AG10803 (cell line): ENCODE results near the gene TPD52L2.
A peak's percentile ranks its signal among the peaks of the same experiment; 100 is the strongest.
"Not testable (repeated sequence)": the region's sequence is repeated elsewhere in the genome, so short reads cannot be mapped to it uniquely, and the experiment has no call there.

Experiments
- DNase-seq: peaks from one replicate; pipeline ENCODE4 v3.0.0; 2010; ENCODE audit warnings: low read depth
- H3K4me3 ChIP-seq: 2 replicates; pipeline ENCODE4 v1.5.1; 2011; ENCODE audit warnings: mild to moderate bottlenecking, low read length, control low read depth
- CTCF ChIP-seq: conservative IDR thresholded peaks from 2 replicates; pipeline ENCODE4 v1.5.1; 2011; ENCODE audit warnings: mild to moderate bottlenecking, low read length, control low read depth, inconsistent platforms

Gene TPD52L2

GRCh38 chr20:63861981-63862901, 2.8 kb upstream of the TPD52L2 start:
- H3K4me3 ChIP-seq = no peak overlapping the region
- DNase-seq = no peak
- no peak for TF ChIP-seq CTCF

GRCh38 chr20:63863021-63863797, 1.9 kb upstream of the TPD52L2 start:
- peak overlapping the region; percentile 91 for H3K4me3 ChIP-seq
- DNase-seq = no peak
- no peak for TF ChIP-seq CTCF

GRCh38 chr20:63863798-63864544, 1.1 kb upstream of the TPD52L2 start:
- peak; percentile 76 for DNase-seq
- peak; percentile 64 for TF ChIP-seq CTCF
- peak overlapping the region; percentile 91 for H3K4me3 ChIP-seq

- no peak for TF ChIP-seq CTCF
- no peak for DNase-seq
- H3K4me3 ChIP-seq = peak overlapping the region; percentile 91
Measured at GRCh38 chr20:63864545-63864977, 509 bp upstream of the TPD52L2 start.

GRCh38 chr20:63867042-63867441, 2.0 kb downstream of the TPD52L2 start:
- H3K4me3 ChIP-seq, DNase-seq: not testable (repeated sequence)

GRCh38 chr20:63868264-63868663, 3.2 kb downstream of the TPD52L2 start:
- H3K4me3 ChIP-seq = no peak overlapping the region
- TF ChIP-seq CTCF = no peak
- DNase-seq = no peak

- no peak overlapping the region for H3K4me3 ChIP-seq
- no peak for TF ChIP-seq CTCF
- peak; percentile 85 for DNase-seq
Measured at GRCh38 chr20:63873477-63873971, 8.5 kb downstream of the TPD52L2 start.

GRCh38 chr20:63874241-63874640, 9.2 kb downstream of the TPD52L2 start:
- DNase-seq = not testable (repeated sequence)

More at GRCh38 chr20:63874241-63874640, 9.2 kb downstream of the TPD52L2 start:
- H3K4me3 ChIP-seq = not testable (repeated sequence)
